SJCRH30 (cell line): ENCODE data around the gene MLLT3. TPM values are rescaled to one million over a fixed set of nuclear protein-coding genes. Genes with fewer than 3 reads are reported as not detected.

ENCODE experiments used
- DNase-seq, 2 experiments: peaks; one replicate each; pipeline ENCODE4 v3.0.0-alpha.2; 2015 to 2020
- H3K27ac ChIP-seq: fragments of 250-450 bp; sonication (Bioruptor Pico); 2 replicates; pipeline ENCODE4 v1.5.1; 2020; ENCODE audit warnings: mild to moderate bottlenecking, moderate library complexity
- H3K27me3 ChIP-seq: fragments of 250-450 bp; sonication (Bioruptor Pico); 2 replicates; pipeline ENCODE4 v1.5.1; 2020; ENCODE audit warnings: mild to moderate bottlenecking, moderate library complexity
- H3K36me3 ChIP-seq: fragments of 250-450 bp; sonication (Bioruptor Pico); 2 replicates; pipeline ENCODE4 v1.5.1; 2020; ENCODE audit warnings: mild to moderate bottlenecking, moderate library complexity
- H3K4me1 ChIP-seq: fragments of 250-450 bp; sonication (Bioruptor Pico); 2 replicates; pipeline ENCODE4 v1.5.1; 2020; ENCODE audit warnings: mild to moderate bottlenecking, moderate library complexity
- H3K4me3 ChIP-seq: fragments of 250-450 bp; sonication (Bioruptor Pico); 2 replicates; pipeline ENCODE4 v1.5.1; 2020; ENCODE audit warnings: mild to moderate bottlenecking, moderate library complexity
- H3K9me3 ChIP-seq: fragments of 250-450 bp; sonication (Bioruptor Pico); replicated peaks from 2 replicates; pipeline ENCODE4 v1.5.1; 2020; ENCODE audit warnings: mild to moderate bottlenecking, moderate library complexity
- total RNA-seq: library from RNA; depleted of rRNA; stranded (reverse); fragments of >200 nt; shearing (Covaris generic); gene quantifications from 2 replicates; pipeline ENCODE4 v1.2.3, GENCODE V29; 2014

The MLLT3 gene
- total RNA-seq, 1 experiment from 2014 or later, result 30.9 TPM

DNA sequence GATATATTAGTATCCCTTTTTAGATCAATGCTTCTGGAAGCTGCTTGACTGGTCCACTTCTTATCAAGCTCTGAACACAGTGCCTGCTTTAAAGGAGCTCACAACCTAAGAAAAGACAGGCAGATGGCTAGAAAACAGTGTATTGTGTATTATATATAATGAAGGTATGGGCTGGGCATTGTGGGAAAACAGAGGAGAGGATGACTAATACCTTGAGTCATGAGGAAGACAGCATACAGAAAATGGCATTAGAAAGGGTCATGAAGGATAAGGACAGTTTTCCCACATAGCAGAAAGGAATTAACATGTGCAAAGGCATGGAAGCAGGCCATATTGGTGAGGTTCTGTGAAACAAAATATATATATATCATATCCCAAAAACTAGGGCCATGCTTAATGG is 309.6 kb downstream of the MLLT3 start:
- Histone ChIP-seq H3K36me3 (no peaks in the 10 kb centered on the region), H3K27me3 (no peaks in the 10 kb centered on the region), H3K27ac (no peak overlapping the region), H3K9me3 (no peaks in the 10 kb centered on the region), H3K4me3 (no peak overlapping the region), H3K4me1 (no peaks in the 10 kb centered on the region)
- no peak for DNase-seq

DNA sequence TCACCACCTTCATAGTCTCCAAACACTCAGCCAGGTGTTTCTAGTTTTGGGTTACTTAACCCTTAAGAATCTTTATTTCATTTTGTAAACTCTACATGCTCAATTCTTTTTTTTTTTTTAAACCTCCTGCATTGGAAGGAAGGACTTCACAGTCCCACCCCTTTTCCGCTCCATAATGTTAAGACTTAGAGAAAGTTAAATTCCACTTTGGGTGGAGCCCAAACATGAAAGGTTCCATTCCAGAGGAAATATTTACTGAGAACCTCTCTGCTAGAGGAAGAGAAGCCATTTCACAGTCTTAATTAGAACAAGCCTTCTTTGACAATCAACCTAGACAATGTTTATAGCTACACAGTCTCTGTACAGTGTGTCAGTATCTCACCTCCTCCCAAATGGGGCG is 312.3 kb downstream of the MLLT3 start:
- no peak overlapping the region for H3K4me3 ChIP-seq
- H3K4me1 ChIP-seq, result no peaks in the 10 kb centered on the region
- DNase-seq, result no peak
- H3K9me3 ChIP-seq, result no peaks in the 10 kb centered on the region
- no peaks in the 10 kb centered on the region for H3K27me3 ChIP-seq
- no peak overlapping the region for H3K27ac ChIP-seq
- H3K36me3 ChIP-seq, result no peaks in the 10 kb centered on the region

DNA sequence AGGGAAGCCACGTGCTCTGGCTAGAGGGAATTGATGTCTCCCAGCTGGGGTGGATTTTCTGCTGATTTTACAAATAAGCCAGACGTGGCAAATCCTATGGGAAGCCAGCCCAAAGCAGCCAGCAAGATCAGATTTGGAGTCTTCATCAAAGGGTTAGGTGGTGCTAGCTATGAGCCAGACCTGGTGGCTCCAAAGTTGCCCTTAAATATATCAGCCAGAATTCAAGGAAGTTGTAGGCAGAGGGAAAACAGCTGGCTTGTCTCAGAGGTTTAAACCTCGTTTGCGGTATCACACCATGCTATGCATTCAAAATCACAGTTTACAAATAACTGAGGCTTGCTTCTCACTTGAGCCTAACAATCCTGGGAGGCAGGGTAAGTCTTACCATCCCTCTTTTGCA is 313.2 kb downstream of the MLLT3 start:
- no peak for DNase-seq
- no peak overlapping the region for H3K27ac ChIP-seq

GRCh38 chr9:20307621-20308020 is 314.7 kb downstream of the MLLT3 start:
- Histone ChIP-seq H3K27me3 (no peaks in the 10 kb centered on the region), H3K36me3 (no peaks in the 10 kb centered on the region), H3K4me1 (no peaks in the 10 kb centered on the region), H3K4me3 (no peak overlapping the region), H3K27ac (no peak overlapping the region), H3K9me3 (no peaks in the 10 kb centered on the region)
- peak in 1 of 2 experiments; percentile 14 for DNase-seq

More for the DNA sequence above, 313.2 kb downstream of the MLLT3 start:
- no peaks in the 10 kb centered on the region for H3K4me1 ChIP-seq
- H3K9me3 ChIP-seq, result no peaks in the 10 kb centered on the region
- no peaks in the 10 kb centered on the region for H3K36me3 ChIP-seq
- no peak overlapping the region for H3K4me3 ChIP-seq
- no peaks in the 10 kb centered on the region for H3K27me3 ChIP-seq

GRCh38 chr9:20305452-20305851 is 316.8 kb downstream of the MLLT3 start:
- Histone ChIP-seq H3K4me1 (no peaks in the 10 kb centered on the region), H3K9me3 (no peaks in the 10 kb centered on the region), H3K27ac (no peak overlapping the region), H3K4me3 (no peak overlapping the region), H3K36me3 (no peaks in the 10 kb centered on the region), H3K27me3 (no peaks in the 10 kb centered on the region)
- DNase-seq, result no peak

DNA sequence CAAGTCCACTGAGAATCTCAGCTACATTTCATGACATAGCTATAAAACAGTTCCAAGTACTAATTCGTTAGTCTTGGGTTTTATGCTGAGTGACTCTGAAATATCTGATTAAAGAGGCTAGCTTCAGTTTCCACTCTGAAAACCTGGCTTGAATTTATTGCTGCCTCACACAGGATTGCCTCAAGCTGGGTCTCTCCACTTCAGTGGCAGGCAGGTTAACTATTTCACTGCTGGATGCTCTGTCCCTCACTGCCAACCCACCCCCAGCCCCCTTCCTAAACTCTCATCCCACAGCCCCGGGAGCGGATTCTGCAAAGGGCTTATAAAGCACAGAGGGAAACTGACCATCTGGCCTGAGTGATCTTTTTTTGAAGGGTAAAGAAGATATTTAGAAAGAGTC is 318.3 kb downstream of the MLLT3 start:
- Histone ChIP-seq H3K27ac (no peak overlapping the region), H3K27me3 (no peaks in the 10 kb centered on the region), H3K9me3 (no peaks in the 10 kb centered on the region), H3K4me1 (no peaks in the 10 kb centered on the region), H3K36me3 (no peaks in the 10 kb centered on the region), H3K4me3 (no peak overlapping the region)
- DNase-seq, result no peak

- no peak for DNase-seq
- H3K4me3 ChIP-seq, result no peak overlapping the region
- no peak overlapping the region for H3K27ac ChIP-seq
- no peaks in the 10 kb centered on the region for H3K36me3 ChIP-seq
- H3K9me3 ChIP-seq, result no peaks in the 10 kb centered on the region
- H3K4me1 ChIP-seq, result no peaks in the 10 kb centered on the region
- H3K27me3 ChIP-seq, result no peaks in the 10 kb centered on the region
Measured at GRCh38 chr9:20303066-20303465, 319.2 kb downstream of the MLLT3 start.

GRCh38 chr9:20302197-20302596 is 320.1 kb downstream of the MLLT3 start:
- no peaks in the 10 kb centered on the region for H3K9me3 ChIP-seq
- H3K36me3 ChIP-seq, result no peaks in the 10 kb centered on the region
- no peak overlapping the region for H3K27ac ChIP-seq
- no peak overlapping the region for H3K4me3 ChIP-seq
- H3K27me3 ChIP-seq, result no peaks in the 10 kb centered on the region
- no peak for DNase-seq
- H3K4me1 ChIP-seq, result no peaks in the 10 kb centered on the region

DNA sequence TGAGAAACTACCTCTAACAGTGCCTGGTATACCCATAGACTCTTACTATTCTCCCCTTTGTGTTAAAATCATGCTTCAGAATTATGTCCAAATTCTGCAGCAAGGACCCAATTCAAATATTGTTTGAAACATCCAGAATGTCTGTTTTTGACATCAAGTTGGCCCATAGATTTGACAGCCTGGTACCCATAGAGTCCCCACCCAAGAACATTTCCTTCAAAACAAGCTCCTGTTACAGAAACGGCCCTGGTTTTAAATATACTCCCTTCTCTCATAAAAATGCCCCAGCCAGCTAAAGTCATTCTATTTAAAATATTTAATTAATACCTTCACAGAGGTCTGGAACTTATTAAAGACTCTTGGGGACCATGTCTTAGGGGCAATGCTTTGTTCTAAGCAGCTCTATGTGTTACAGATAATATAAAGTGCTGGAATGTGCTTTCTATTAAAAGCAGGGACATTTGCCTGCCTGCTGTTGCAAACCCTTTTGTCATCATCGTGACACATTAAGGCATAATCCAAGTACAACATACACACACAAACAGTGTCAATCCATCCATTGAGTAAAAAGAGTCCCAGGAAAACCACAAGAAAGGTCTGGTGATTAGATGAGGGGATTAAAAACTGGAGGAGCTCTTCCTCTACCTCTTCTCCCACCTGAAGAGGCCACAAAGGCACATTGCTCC is 321.7 kb downstream of the MLLT3 start:
- H3K27me3 ChIP-seq, result no peaks in the 10 kb centered on the region
- H3K27ac ChIP-seq, result no peak overlapping the region
- no peak for DNase-seq
- no peak overlapping the region for H3K4me3 ChIP-seq
- H3K4me1 ChIP-seq, result no peaks in the 10 kb centered on the region
- H3K36me3 ChIP-seq, result no peaks in the 10 kb centered on the region
- H3K9me3 ChIP-seq, result no peaks in the 10 kb centered on the region

DNA sequence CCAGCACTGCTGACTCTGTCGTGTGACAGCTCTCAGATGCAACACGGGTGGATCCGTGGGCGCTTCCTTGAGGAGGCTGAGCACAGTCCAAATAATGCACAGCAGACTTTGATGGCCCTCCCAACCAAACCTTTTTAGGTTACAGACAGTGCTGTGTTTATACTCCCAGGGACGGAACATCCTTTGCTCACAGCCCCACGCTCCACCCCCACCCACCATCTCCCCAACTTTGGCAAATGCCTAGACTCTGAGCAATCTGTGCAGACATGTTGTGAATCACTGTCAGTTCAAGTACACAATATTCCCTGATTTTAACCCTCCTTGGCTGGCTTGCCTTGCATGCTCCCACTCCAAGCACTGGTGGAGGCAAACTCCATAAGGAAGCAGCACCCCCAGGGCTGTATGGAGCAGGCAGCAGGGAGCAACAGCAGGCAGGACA is 324.6 kb downstream of the MLLT3 start:
- no peak overlapping the region for H3K4me3 ChIP-seq
- H3K27ac ChIP-seq, result no peak overlapping the region
- DNase-seq, result no peak

GRCh38 chr9:20295555-20295954 is 326.7 kb downstream of the MLLT3 start:
- DNase-seq, result no peak
- Histone ChIP-seq H3K27ac (no peak overlapping the region), H3K9me3 (no peaks in the 10 kb centered on the region), H3K36me3 (no peaks in the 10 kb centered on the region), H3K27me3 (no peaks in the 10 kb centered on the region), H3K4me1 (no peaks in the 10 kb centered on the region), H3K4me3 (no peak overlapping the region)

More for the DNA sequence above, 324.6 kb downstream of the MLLT3 start:
- H3K9me3 ChIP-seq, result no peaks in the 10 kb centered on the region
- no peaks in the 10 kb centered on the region for H3K27me3 ChIP-seq
- no peaks in the 10 kb centered on the region for H3K36me3 ChIP-seq
- no peaks in the 10 kb centered on the region for H3K4me1 ChIP-seq

- H3K27ac ChIP-seq, result no peak overlapping the region
- H3K4me3 ChIP-seq, result no peak overlapping the region
- no peak for DNase-seq
- no peaks in the 10 kb centered on the region for H3K4me1 ChIP-seq
- no peaks in the 10 kb centered on the region for H3K27me3 ChIP-seq
- no peaks in the 10 kb centered on the region for H3K36me3 ChIP-seq
- no peaks in the 10 kb centered on the region for H3K9me3 ChIP-seq
Measured at GRCh38 chr9:20294046-20294750, 328.1 kb downstream of the MLLT3 start.

DNA sequence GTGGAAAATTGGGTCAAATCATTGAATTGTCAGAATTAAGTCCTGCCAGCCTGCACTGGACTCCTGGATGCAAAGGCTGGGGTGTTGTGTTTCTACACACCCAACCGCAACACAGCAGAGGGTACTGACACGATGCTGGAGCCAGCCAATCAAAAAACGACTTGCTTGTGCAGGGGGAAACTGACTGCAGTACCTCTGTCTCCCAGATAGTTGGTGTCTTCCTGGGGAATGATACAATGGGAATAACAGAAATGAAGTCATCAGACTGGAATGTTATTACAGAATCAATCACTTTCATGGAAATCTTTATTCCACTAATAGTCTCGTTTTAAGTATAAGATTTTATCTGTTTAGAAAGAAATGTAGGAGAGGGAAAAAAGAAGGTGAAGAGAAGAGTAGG is 330.3 kb downstream of the MLLT3 start:
- no peak overlapping the region for H3K4me3 ChIP-seq
- H3K9me3 ChIP-seq, result no peaks in the 10 kb centered on the region
- no peaks in the 10 kb centered on the region for H3K36me3 ChIP-seq
- H3K27ac ChIP-seq, result no peak overlapping the region
- peak; percentile 13 to 20 for DNase-seq
- no peaks in the 10 kb centered on the region for H3K27me3 ChIP-seq
- H3K4me1 ChIP-seq, result no peaks in the 10 kb centered on the region
